Ishikawa (cell line): ENCODE data around the gene SNRPF.

Experiments used
- CEBPB ChIP-seq: IDR thresholded peaks from 2 replicates; pipeline ENCODE4 v1.6.1; 2012
- CREB1 ChIP-seq: IDR thresholded peaks from 2 replicates; pipeline ENCODE4 v1.6.1; 2012; ENCODE audit warnings: low read depth
- EGR1 ChIP-seq: IDR thresholded peaks from 2 replicates; pipeline ENCODE4 v1.6.1; 2012
- EP300 ChIP-seq: IDR thresholded peaks from 2 replicates; pipeline ENCODE4 v1.6.1; 2012; ENCODE audit warnings: borderline replicate concordance
- FOXM1 ChIP-seq: IDR thresholded peaks from 2 replicates; pipeline ENCODE4 v1.6.1; 2012; ENCODE audit warnings: low read depth, borderline replicate concordance
- MAX ChIP-seq: IDR thresholded peaks from 2 replicates; pipeline ENCODE4 v1.6.1; 2012
- NFIC ChIP-seq: IDR thresholded peaks from 2 replicates; pipeline ENCODE4 v1.6.1; 2012
- RAD21 ChIP-seq: IDR thresholded peaks from 2 replicates; pipeline ENCODE4 v1.6.1; 2012; ENCODE audit warnings: low read depth
- REST ChIP-seq: IDR thresholded peaks from 2 replicates; pipeline ENCODE4 v1.6.1; 2012; ENCODE audit warnings: low read depth, mild to moderate bottlenecking
- TAF1 ChIP-seq: IDR thresholded peaks from 2 replicates; pipeline ENCODE4 v1.6.1; 2012; ENCODE audit warnings: low read depth, mild to moderate bottlenecking
- TCF12 ChIP-seq: IDR thresholded peaks from 2 replicates; pipeline ENCODE4 v1.6.1; 2012; ENCODE audit warnings: low read depth
- TEAD4 ChIP-seq: IDR thresholded peaks from 2 replicates; pipeline ENCODE4 v1.6.1; 2012
- USF1 ChIP-seq: IDR thresholded peaks from 2 replicates; pipeline ENCODE4 v1.6.1; 2012
- YY1 ChIP-seq: IDR thresholded peaks from 2 replicates; pipeline ENCODE4 v1.6.1; 2012; ENCODE audit warnings: low read depth
- ZBTB7A ChIP-seq: IDR thresholded peaks from 2 replicates; pipeline ENCODE4 v1.6.1; 2012; ENCODE audit warnings: low read depth

Gene SNRPF

GRCh38 chr12:95874452-95874851, 15.7 kb downstream of the SNRPF start:
- TF ChIP-seq REST (no peak), TAF1 (no peak), MAX (no peak), EGR1 (no peak), CEBPB (no peak), CREB1 (no peak), FOXM1 (no peak), RAD21 (no peak), YY1 (no peak), USF1 (no peak)

GRCh38 chr12:95877622-95878021, 18.9 kb downstream of the SNRPF start:
- no peak for TF ChIP-seq FOXM1

GRCh38 chr12:95880895-95881294, 22.1 kb downstream of the SNRPF start:
- no peak for TF ChIP-seq NFIC
- TF ChIP-seq FOXM1, result no peak
- no peak for TF ChIP-seq ZBTB7A
- no peak for TF ChIP-seq TCF12
- TF ChIP-seq EP300, result no peak

- TF ChIP-seq RAD21 (no peak), TCF12 (no peak), TAF1 (no peak), FOXM1 (no peak), EP300 (no peak), ZBTB7A (no peak)
These were observed 22.7 kb downstream of the SNRPF start for GRCh38 chr12:95881331-95881955.

GRCh38 chr12:95882080-95882479, 23.3 kb downstream of the SNRPF start:
- TF ChIP-seq EGR1, result no peak
- TF ChIP-seq YY1, result no peak
- no peak for TF ChIP-seq TEAD4
- TF ChIP-seq CREB1, result no peak
- TF ChIP-seq USF1, result no peak
- no peak for TF ChIP-seq TAF1
- no peak for TF ChIP-seq CEBPB
- TF ChIP-seq REST, result no peak
- TF ChIP-seq EP300, result no peak
- TF ChIP-seq RAD21, result no peak
- TF ChIP-seq MAX, result no peak

GRCh38 chr12:95882873-95883272, 24.1 kb downstream of the SNRPF start:
- TF ChIP-seq TAF1 (no peak), RAD21 (no peak), YY1 (no peak), EGR1 (no peak), TEAD4 (no peak), CEBPB (no peak), FOXM1 (no peak), MAX (no peak), ZBTB7A (no peak), CREB1 (no peak), TCF12 (no peak), USF1 (no peak), NFIC (no peak), REST (no peak), EP300 (no peak)
